Activated CD8-positive, alpha-beta memory T cell treated with anti-CD3 and anti-CD28 coated beads, Interleukin-2, amount 10 ng/mL, durations not matched to agents 7 days and 5 days (primary cell): ENCODE measurements around the gene TRNP1. TPM values are rescaled to one million over a fixed set of nuclear protein-coding genes. Genes with fewer than 3 reads are reported as not detected.
"Not testable (repeated sequence)": the region's sequence is repeated elsewhere in the genome, so short reads cannot be mapped to it uniquely, and the experiment has no call there.

ENCODE experiments used
- ATAC-seq: fragments of 150-1000 bp; cut with Tn5 transposase; one replicate; pipeline ENCODE4 v1.10.0; 2021; ENCODE audit warnings: moderate library complexity
- CTCF ChIA-PET: fragments of 350-600 bp; sonication (Branson Sonifier 250); formaldehyde crosslinking; loops from one replicate; lab custom pipeline; 2021; ENCODE audit warnings: antibody characterized with exemption; lab: Charles Lee
- DNase-seq: peaks from one replicate; pipeline ENCODE4 v3.0.0-alpha.2; 2020
- H3K27ac Mint-ChIP-seq: one replicate; pipeline ENCODE4 v1.8.0; 2021; ENCODE audit warnings: mild to moderate bottlenecking, mixed read lengths
- H3K27me3 Mint-ChIP-seq: one replicate; pipeline ENCODE4 v1.8.0; 2021; ENCODE audit warnings: mixed read lengths
- H3K36me3 Mint-ChIP-seq: one replicate; pipeline ENCODE4 v1.8.0; 2021; ENCODE audit warnings: mild to moderate bottlenecking, mixed read lengths
- H3K4me1 Mint-ChIP-seq: one replicate; pipeline ENCODE4 v1.8.0; 2021; ENCODE audit warnings: mixed read lengths
- H3K4me3 Mint-ChIP-seq: one replicate; pipeline ENCODE4 v1.8.0; 2021; ENCODE audit warnings: mild to moderate bottlenecking, moderate library complexity, mixed read lengths
- H3K9me3 Mint-ChIP-seq: one replicate; pipeline ENCODE4 v1.8.0; 2022; ENCODE audit warnings: low read depth, mixed read lengths
- total RNA-seq, 2 experiments: library from RNA; stranded (reverse); gene quantifications; one replicate each; pipeline ENCODE4 v1.2.3, GENCODE V29; 2021

TRNP1 gene
- total RNA-seq: under 1 TPM; 0.15 to 0.19 TPM

GRCh38 chr1:26993237-26994019 is at the start of gene TRNP1:
TSS of gene TRNP1 (plus strand) at chr1:26993692. CDS start at chr1:26993787, 95 bp downstream.
- peaks cover 17% of the 10 kb centered on the region for H3K4me1 Mint-ChIP-seq
- CTCF ChIA-PET: interaction anchor here (1.6 to 8.6 kb wide), 2 partner anchors 19 to 52 kb away, joined by 4 to 70 read pairs; no protein-coding TSS in a partner anchor
- H3K4me3 Mint-ChIP-seq: peak within 1 kb of the TSS; percentile 61
- H3K36me3 Mint-ChIP-seq: no peaks in the 10 kb centered on the region
- DNase-seq: peak; percentile 72
- peak; percentile 72 for ATAC-seq
- H3K9me3 Mint-ChIP-seq: no peaks in the 10 kb centered on the region
- no peak within 1 kb of the TSS for H3K27ac Mint-ChIP-seq
- H3K27me3 Mint-ChIP-seq: peaks cover 68% of the 10 kb centered on the region

GRCh38 chr1:26945138-26945537 is 48.4 kb upstream of the TRNP1 start:
- no peak overlapping the region for H3K27ac Mint-ChIP-seq
- no peaks in the 10 kb centered on the region for H3K27me3 Mint-ChIP-seq
- DNase-seq: no peak
- H3K4me3 Mint-ChIP-seq: no peak overlapping the region
- CTCF ChIA-PET: no interaction called here
- peaks cover 31% of the 10 kb centered on the region for H3K36me3 Mint-ChIP-seq
- no peaks in the 10 kb centered on the region for H3K9me3 Mint-ChIP-seq
- no peak for ATAC-seq
- no peaks in the 10 kb centered on the region for H3K4me1 Mint-ChIP-seq

- Mint-ChIP-seq H3K4me3 (no peak overlapping the region), H3K27me3 (no peaks in the 10 kb centered on the region), H3K9me3 (no peaks in the 10 kb centered on the region), H3K4me1 (no peaks in the 10 kb centered on the region), H3K27ac (no peak overlapping the region), H3K36me3 (peaks cover 31% of the 10 kb centered on the region)
- DNase-seq (no peak), ATAC-seq (no peak)
- CTCF ChIA-PET: no interaction called here
Measured at GRCh38 chr1:26945728-26946127, 47.8 kb upstream of the TRNP1 start.

- no peaks in the 10 kb centered on the region for H3K4me1 Mint-ChIP-seq
- H3K9me3 Mint-ChIP-seq: no peaks in the 10 kb centered on the region
- CTCF ChIA-PET: no interaction called here
- ATAC-seq (no peak), DNase-seq (no peak)
- H3K27ac Mint-ChIP-seq: no peak overlapping the region
- no peak overlapping the region for H3K4me3 Mint-ChIP-seq
- peaks cover 30% of the 10 kb centered on the region for H3K36me3 Mint-ChIP-seq
- H3K27me3 Mint-ChIP-seq: no peaks in the 10 kb centered on the region
Measured at GRCh38 chr1:26946270-26946669, 47.2 kb upstream of the TRNP1 start.

- CTCF ChIA-PET, ATAC-seq: not testable (repeated sequence)
Measured at GRCh38 chr1:26948725-26949057, 44.8 kb upstream of the TRNP1 start.

GRCh38 chr1:26949266-26949925 is 44.1 kb upstream of the TRNP1 start:
- CTCF ChIA-PET: no interaction called here
- no peak for ATAC-seq
- Mint-ChIP-seq H3K9me3 (no peaks in the 10 kb centered on the region), H3K36me3 (peaks cover 20% of the 10 kb centered on the region), H3K27ac (no peak overlapping the region), H3K4me1 (no peaks in the 10 kb centered on the region), H3K4me3 (no peak overlapping the region), H3K27me3 (no peaks in the 10 kb centered on the region)
- no peak for DNase-seq

More at GRCh38 chr1:26948725-26949057, 44.8 kb upstream of the TRNP1 start:
- H3K27me3 Mint-ChIP-seq, H3K4me3 Mint-ChIP-seq, H3K9me3 Mint-ChIP-seq, DNase-seq, H3K4me1 Mint-ChIP-seq, H3K27ac Mint-ChIP-seq: not testable (repeated sequence)
- H3K36me3 Mint-ChIP-seq: peaks cover 21% of the 10 kb centered on the region

GRCh38 chr1:26949926-26950319 is 43.6 kb upstream of the TRNP1 start:
- no peak overlapping the region for H3K27ac Mint-ChIP-seq
- H3K9me3 Mint-ChIP-seq: no peaks in the 10 kb centered on the region
- H3K4me1 Mint-ChIP-seq: no peaks in the 10 kb centered on the region
- ATAC-seq (no peak), DNase-seq (no peak)
- CTCF ChIA-PET: no interaction called here
- H3K27me3 Mint-ChIP-seq: no peaks in the 10 kb centered on the region
- H3K4me3 Mint-ChIP-seq: no peak overlapping the region
- peaks cover 19% of the 10 kb centered on the region for H3K36me3 Mint-ChIP-seq

GRCh38 chr1:26950602-26951001 is 42.9 kb upstream of the TRNP1 start:
- ATAC-seq: no peak
- Mint-ChIP-seq H3K9me3 (no peaks in the 10 kb centered on the region), H3K36me3 (peaks cover 12% of the 10 kb centered on the region), H3K27ac (no peak overlapping the region), H3K27me3 (peaks cover 3% of the 10 kb centered on the region), H3K4me1 (no peaks in the 10 kb centered on the region), H3K4me3 (no peak overlapping the region)
- CTCF ChIA-PET: no interaction called here
- no peak for DNase-seq

- no peaks in the 10 kb centered on the region for H3K4me1 Mint-ChIP-seq
- peaks cover 8% of the 10 kb centered on the region for H3K36me3 Mint-ChIP-seq
- H3K27ac Mint-ChIP-seq: no peak overlapping the region
- no peaks in the 10 kb centered on the region for H3K9me3 Mint-ChIP-seq
- ATAC-seq (no peak), DNase-seq (no peak)
- CTCF ChIA-PET: no interaction called here
- H3K4me3 Mint-ChIP-seq: no peak overlapping the region
- peaks cover 8% of the 10 kb centered on the region for H3K27me3 Mint-ChIP-seq
Measured at GRCh38 chr1:26951216-26951615, 42.3 kb upstream of the TRNP1 start.

- no peak for DNase-seq
- H3K36me3 Mint-ChIP-seq: peaks cover 4% of the 10 kb centered on the region
- H3K9me3 Mint-ChIP-seq: no peaks in the 10 kb centered on the region
- no peak overlapping the region for H3K27ac Mint-ChIP-seq
- ATAC-seq: no peak
- CTCF ChIA-PET: no interaction called here
- H3K4me1 Mint-ChIP-seq: no peaks in the 10 kb centered on the region
- H3K27me3 Mint-ChIP-seq: peaks cover 10% of the 10 kb centered on the region
- H3K4me3 Mint-ChIP-seq: no peak overlapping the region
Measured at GRCh38 chr1:26951821-26952497, 41.5 kb upstream of the TRNP1 start.

- CTCF ChIA-PET: no interaction called here
- H3K9me3 Mint-ChIP-seq: no peaks in the 10 kb centered on the region
- H3K27ac Mint-ChIP-seq: no peak overlapping the region
- DNase-seq (no peak), ATAC-seq (no peak)
- peaks cover 17% of the 10 kb centered on the region for H3K27me3 Mint-ChIP-seq
- peaks cover 2% of the 10 kb centered on the region for H3K36me3 Mint-ChIP-seq
- H3K4me3 Mint-ChIP-seq: no peak overlapping the region
- no peaks in the 10 kb centered on the region for H3K4me1 Mint-ChIP-seq
Measured at GRCh38 chr1:26953374-26953773, 40.1 kb upstream of the TRNP1 start.

- CTCF ChIA-PET: no interaction called here
- DNase-seq (no peak), ATAC-seq (no peak)
- Mint-ChIP-seq H3K4me3 (no peak overlapping the region), H3K27ac (no peak overlapping the region), H3K4me1 (peaks cover 7% of the 10 kb centered on the region), H3K9me3 (no peaks in the 10 kb centered on the region), H3K27me3 (peaks cover 40% of the 10 kb centered on the region), H3K36me3 (peaks cover 2% of the 10 kb centered on the region)
Measured at GRCh38 chr1:26956321-26956720, 37.2 kb upstream of the TRNP1 start.

- Mint-ChIP-seq H3K4me3 (no peak overlapping the region), H3K4me1 (peaks cover 7% of the 10 kb centered on the region), H3K9me3 (no peaks in the 10 kb centered on the region), H3K36me3 (peaks cover 2% of the 10 kb centered on the region), H3K27ac (no peak overlapping the region), H3K27me3 (peaks cover 50% of the 10 kb centered on the region)
- ATAC-seq (no peak), DNase-seq (no peak)
- CTCF ChIA-PET: interaction anchor here (0.7 kb wide), 1 partner anchor 26 kb away, joined by 3 read pairs; no protein-coding TSS in a partner anchor
Measured at GRCh38 chr1:26957306-26957705, 36.2 kb upstream of the TRNP1 start.
